NCI-H146 treated with DMSO at 0.1 percent for 48 hours (cell line): ENCODE data around the gene WEE2.
A peak's percentile ranks its signal among the peaks of the same experiment; 100 is the strongest.
"Not testable (repeated sequence)": the region's sequence is repeated elsewhere in the genome, so short reads cannot be mapped to it uniquely, and the experiment has no call there.

ENCODE experiments used
- DNase-seq: peaks from one replicate; lab custom pipeline; 2025; ENCODE audit not compliant: unreplicated experiment; lab: John Stamatoyannopoulos, UW

The WEE2 gene

GRCh38 chr7:141689072-141689825 is 18.9 kb upstream of the WEE2 start:
- not testable (repeated sequence) for DNase-seq

- DNase-seq: no peak
Measured at GRCh38 chr7:141691540-141691939, 16.6 kb upstream of the WEE2 start.

GRCh38 chr7:141691961-141692360 is 16.2 kb upstream of the WEE2 start:
- DNase-seq: no peak

GRCh38 chr7:141693082-141693481 is 15.1 kb upstream of the WEE2 start:
- no peak for DNase-seq

- DNase-seq: peak; percentile 70
Measured at GRCh38 chr7:141695803-141696289, 12.3 kb upstream of the WEE2 start.

- no peak for DNase-seq
Measured at GRCh38 chr7:141696348-141696747, 11.8 kb upstream of the WEE2 start.

- DNase-seq: no peak
Measured at GRCh38 chr7:141697211-141697871, 10.8 kb upstream of the WEE2 start.

GRCh38 chr7:141698247-141699015 is 9.7 kb upstream of the WEE2 start:
- DNase-seq: no peak

GRCh38 chr7:141699860-141700259 is 8.3 kb upstream of the WEE2 start:
- DNase-seq: no peak

GRCh38 chr7:141700296-141700847 is 7.8 kb upstream of the WEE2 start:
- DNase-seq: no peak

- peak; percentile 11 for DNase-seq
Measured at GRCh38 chr7:141700848-141701371, 7.2 kb upstream of the WEE2 start.

GRCh38 chr7:141701489-141702046 is 6.6 kb upstream of the WEE2 start:
- DNase-seq: peak; percentile 51

- DNase-seq: no peak
Measured at GRCh38 chr7:141702047-141702567, 6.0 kb upstream of the WEE2 start, which contains the start of gene DENND11. Gene DENND11 (minus strand): TSS chr7:141702166. CDS start chr7:141702153, 13 bp downstream.

- DNase-seq: no peak
Measured at GRCh38 chr7:141702892-141703291, 5.3 kb upstream of the WEE2 start.

GRCh38 chr7:141704112-141704511 is 4.0 kb upstream of the WEE2 start:
- peak; percentile 10 for DNase-seq

GRCh38 chr7:141704741-141705140 is 3.4 kb upstream of the WEE2 start:
- DNase-seq: no peak

GRCh38 chr7:141706239-141707064 is 1.7 kb upstream of the WEE2 start:
- DNase-seq: peak; percentile 67

- DNase-seq: peak; percentile 48
Measured at GRCh38 chr7:141709318-141709717, 1.2 kb downstream of the WEE2 start.

- peak; percentile 89 for DNase-seq
Measured at GRCh38 chr7:141709749-141710148, 1.6 kb downstream of the WEE2 start.

GRCh38 chr7:141710301-141710700 is 2.1 kb downstream of the WEE2 start:
- DNase-seq: no peak
